NT2/D1 (cell line): ENCODE results near the gene ZBTB3.

Experiments used
- SUZ12 ChIP-seq: IDR thresholded peaks from 2 replicates; pipeline ENCODE4 v1.6.1; 2011; ENCODE audit not compliant: insufficient read length, insufficient read depth; ENCODE audit errors: extremely low read depth
- YY1 ChIP-seq: IDR thresholded peaks from 2 replicates; pipeline ENCODE4 v1.6.1; 2011; ENCODE audit not compliant: insufficient read length, insufficient read depth
- ZNF274 ChIP-seq: IDR thresholded peaks from 2 replicates; pipeline ENCODE4 v1.6.1; 2011; ENCODE audit warnings: mild to moderate bottlenecking, low read depth, low read length

GRCh38 chr11:62753736-62754603 lies at the start of gene ZBTB3:
- TF ChIP-seq ZNF274, result no peak
- no peak for TF ChIP-seq YY1
- no peak for TF ChIP-seq SUZ12
